GM19025 (cell line): Measurements from ENCODE around the gene SRRM5.
"Not testable (repeated sequence)": the region's sequence is repeated elsewhere in the genome, so short reads cannot be mapped to it uniquely, and the experiment has no call there.

Experiments
- ATAC-seq: cut with Tn5 transposase; IDR thresholded peaks from one replicate; pipeline ENCODE4 v1.9.1; 2021; ENCODE audit warnings: mild to moderate bottlenecking, low read depth, moderate library complexity; ENCODE audit not compliant: unreplicated experiment

The SRRM5 gene

GRCh38 chr19:43591904-43592772 is 19.8 kb upstream of the SRRM5 start:
- ATAC-seq, result no peak

- no peak for ATAC-seq
Measured at GRCh38 chr19:43592800-43593350, 19.0 kb upstream of the SRRM5 start.

- ATAC-seq, result no peak
Measured at GRCh38 chr19:43594081-43594697, 17.7 kb upstream of the SRRM5 start.

GRCh38 chr19:43594710-43595604 is 16.9 kb upstream of the SRRM5 start:
- no peak for ATAC-seq

DNA sequence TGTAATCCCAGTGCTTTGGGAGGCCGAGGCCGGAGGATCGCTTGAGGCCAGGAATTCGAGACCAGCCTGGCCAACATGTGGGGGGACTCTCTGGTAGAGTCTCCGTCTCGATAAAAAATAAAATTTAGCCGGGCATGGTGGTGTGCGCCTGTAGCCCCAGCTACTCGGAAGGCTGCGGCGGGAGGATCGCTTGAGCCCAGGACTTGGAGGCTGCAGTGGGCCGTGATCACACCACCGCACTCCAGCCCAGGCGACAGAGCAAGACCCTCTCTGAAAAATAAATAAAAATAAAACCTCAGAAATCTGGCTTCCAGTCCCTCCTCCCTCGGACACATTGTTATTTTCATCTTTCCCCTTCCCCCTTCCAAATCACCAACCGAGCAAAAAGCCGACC is 16.3 kb upstream of the SRRM5 start:
- ATAC-seq, result peak; percentile 8

GRCh38 chr19:43595999-43596841 is 15.7 kb upstream of the SRRM5 start, which contains the start of the genes IRGQ and ZNF576:
Gene IRGQ (minus strand): TSS chr19:43596134. CDS start chr19:43595338, 796 bp downstream.
Gene ZNF576 (plus strand): TSS chr19:43596595. CDS start chr19:43597109, 514 bp downstream.
- peak; percentile 80 for ATAC-seq

DNA sequence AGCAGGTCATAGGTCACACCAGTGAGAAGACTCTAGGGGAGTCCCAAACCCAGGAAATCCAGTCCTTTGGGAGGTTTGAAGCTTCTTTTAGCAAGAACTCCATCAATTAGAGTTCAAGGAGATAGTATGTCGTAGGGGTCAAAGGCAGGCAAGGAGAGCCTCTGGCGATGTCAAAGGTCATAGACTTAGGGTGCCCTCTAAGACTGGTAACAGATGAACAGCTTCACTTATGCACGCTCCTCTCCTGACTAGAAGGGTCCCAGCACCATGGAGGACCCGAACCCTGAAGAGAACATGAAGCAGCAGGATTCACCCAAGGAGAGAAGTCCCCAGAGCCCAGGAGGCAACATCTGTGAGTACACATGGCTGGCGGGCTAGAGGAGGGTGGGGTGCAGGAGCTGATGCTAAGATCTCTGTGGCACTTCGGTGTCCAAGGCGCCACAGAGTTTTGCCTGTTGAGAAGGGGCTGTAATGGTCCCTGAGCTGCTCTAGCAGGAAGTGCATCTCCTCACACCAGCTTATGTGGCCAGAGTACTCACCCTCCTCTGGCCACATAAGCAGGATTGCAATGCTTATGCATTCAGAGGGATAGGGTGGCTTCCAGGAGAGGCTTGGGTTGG is 14.9 kb upstream of the SRRM5 start:
- ATAC-seq, result no peak

GRCh38 chr19:43597876-43598275 is 14.0 kb upstream of the SRRM5 start:
- ATAC-seq, result no peak

GRCh38 chr19:43598445-43599240 is 13.2 kb upstream of the SRRM5 start:
- no peak for ATAC-seq

DNA sequence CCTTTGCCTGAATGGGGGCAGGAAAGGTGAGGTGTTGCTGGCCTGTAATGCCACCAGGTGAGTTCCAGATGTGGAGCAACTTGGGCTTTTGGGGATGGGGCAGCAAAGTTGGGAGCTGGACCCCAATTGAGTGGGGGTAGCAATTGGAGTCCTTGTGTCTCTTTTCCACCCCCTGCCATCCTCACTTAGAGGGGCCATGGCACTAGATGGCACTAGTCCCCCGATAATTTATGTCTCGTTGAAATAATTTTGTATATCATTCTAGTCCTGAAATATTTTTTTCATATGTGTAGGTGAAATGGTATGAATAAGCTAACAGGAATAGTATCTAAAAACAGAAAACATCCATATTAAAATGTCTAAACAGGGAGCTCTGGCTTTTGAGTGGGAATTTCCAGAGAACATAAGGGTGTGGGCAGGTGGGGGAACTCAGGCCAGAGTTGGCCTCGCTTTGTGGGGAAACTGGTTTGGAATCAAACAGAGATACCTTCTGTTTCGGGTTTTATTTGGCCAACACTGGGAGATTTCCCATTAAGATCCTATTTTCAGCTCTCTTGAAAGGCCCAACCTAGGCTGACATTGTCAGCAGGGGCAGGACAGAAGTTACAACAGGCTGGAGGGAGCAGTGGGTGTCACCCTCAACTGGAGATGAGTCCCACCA is 12.1 kb upstream of the SRRM5 start:
- no peak for ATAC-seq

GRCh38 chr19:43600326-43600725 is 11.6 kb upstream of the SRRM5 start:
- ATAC-seq, result not testable (repeated sequence)

- no peak for ATAC-seq
Measured at GRCh38 chr19:43605875-43606568, 5.9 kb upstream of the SRRM5 start.

DNA sequence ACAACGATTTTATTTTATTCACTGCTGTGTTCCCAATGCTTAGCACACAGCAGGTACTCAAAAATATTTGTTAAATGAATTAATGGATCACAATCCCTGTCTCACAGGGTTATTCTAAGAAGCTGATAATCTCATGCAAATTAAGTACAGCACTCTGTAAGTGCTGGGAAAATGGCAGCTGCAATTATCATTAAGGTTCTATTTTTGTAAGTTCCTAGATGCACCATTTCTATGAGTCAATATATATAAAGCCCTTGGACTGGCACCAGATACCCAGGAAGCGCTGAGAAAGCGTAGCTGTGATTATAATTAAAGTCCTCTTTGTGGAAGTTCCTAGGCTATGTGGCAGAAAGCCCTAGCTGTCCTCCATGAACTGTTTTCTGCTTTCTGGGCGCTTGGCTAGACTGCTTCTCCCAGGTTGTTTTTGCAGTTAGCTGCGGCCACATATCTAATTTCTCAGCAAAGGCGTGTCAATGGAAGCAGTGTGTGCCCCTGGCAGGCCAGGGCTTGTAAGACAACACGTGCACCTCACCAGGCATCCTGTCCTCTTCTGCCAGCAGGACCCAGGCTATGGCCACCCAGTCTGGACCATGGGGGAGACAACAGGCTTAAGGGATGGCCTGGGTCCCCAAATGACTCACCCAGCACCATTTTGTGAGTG is 5.2 kb upstream of the SRRM5 start:
- no peak for ATAC-seq

DNA sequence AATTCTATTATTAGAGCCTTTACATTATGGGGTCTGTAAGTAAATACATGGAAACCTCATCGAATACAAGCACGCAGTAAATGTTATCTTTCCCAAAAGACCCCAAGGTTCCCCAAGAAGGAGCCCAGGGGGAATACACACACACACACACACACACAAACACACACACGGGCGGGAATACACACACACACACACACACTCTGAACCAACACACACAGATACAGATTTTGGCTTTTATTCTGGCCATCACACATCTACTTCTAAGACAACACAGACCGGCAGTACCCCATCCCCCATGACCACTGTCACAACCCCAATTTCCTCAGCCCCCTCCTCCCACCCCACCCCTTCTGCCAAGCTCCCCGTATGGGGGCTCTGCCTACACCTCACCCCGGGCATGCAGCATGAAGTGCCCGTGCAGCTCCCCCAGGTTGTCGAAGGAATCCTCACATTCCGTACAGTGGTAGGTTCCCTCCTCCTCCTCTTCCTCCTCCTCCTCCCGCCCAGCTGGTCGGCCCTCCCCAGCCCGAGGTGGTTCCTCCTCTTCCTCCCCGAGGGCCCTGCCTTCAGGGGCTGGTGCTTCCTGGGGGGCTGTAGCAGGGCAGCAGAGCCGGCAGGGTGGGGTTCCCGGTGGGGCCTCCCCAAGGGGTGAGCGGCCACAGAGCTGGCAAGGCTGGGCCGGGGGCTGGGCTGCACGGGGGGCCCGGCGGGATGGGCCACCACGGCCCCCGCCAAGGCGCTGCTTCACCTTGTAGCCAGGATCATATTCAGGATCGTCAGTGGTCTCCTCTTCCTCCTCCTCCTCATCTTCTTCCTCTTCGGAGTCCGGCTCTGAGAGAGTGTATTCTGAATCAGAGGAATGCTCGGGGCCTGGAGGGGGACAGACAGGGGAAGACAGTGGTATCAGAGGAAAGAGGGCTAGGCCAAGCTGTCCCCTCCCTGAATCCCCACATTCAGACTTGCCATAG is 4.4 kb upstream of the SRRM5 start:
- no peak for ATAC-seq

GRCh38 chr19:43609872-43610271 is 2.0 kb upstream of the SRRM5 start:
- ATAC-seq, result no peak

- ATAC-seq, result no peak
Measured at GRCh38 chr19:43610493-43610892, 1.4 kb upstream of the SRRM5 start.
